Measurements from ENCODE around the gene CAPN15. TPM values are rescaled to one million over a fixed set of nuclear protein-coding genes. Genes with fewer than 3 reads are reported as not detected.

CAPN15 gene
- polyA plus RNA-seq, 1 experiment = 7.5 TPM

- H3K9me3 ChIP-seq (ENCODE audit: control insufficient read depth, insufficient read depth, low read length) = peaks cover 5% of the 10 kb centered on the region; the same call in 1 of the 2 replicates
- no peak overlapping the region for H3K4me3 ChIP-seq (ENCODE audit: low read depth, low read length)
- ChIA-PET CTCF (no interaction called here), POLR2A (no interaction called here)
- no peak overlapping the region for H3K27ac ChIP-seq (ENCODE audit: low read depth, low read length)
- DNase-seq (ENCODE audit: low read depth, low spot score) = no peak
- TF ChIP-seq CTCF (IDR thresholded peaks at IDR 0.05; ENCODE audit: low read depth, low read length) = no peak
- H3K27me3 ChIP-seq (ENCODE audit: control insufficient read depth, insufficient read depth, low read length) = no peaks in the 10 kb centered on the region
These were observed 19.5 kb upstream of the CAPN15 start for GRCh38 chr16:507996-508395.

DNA sequence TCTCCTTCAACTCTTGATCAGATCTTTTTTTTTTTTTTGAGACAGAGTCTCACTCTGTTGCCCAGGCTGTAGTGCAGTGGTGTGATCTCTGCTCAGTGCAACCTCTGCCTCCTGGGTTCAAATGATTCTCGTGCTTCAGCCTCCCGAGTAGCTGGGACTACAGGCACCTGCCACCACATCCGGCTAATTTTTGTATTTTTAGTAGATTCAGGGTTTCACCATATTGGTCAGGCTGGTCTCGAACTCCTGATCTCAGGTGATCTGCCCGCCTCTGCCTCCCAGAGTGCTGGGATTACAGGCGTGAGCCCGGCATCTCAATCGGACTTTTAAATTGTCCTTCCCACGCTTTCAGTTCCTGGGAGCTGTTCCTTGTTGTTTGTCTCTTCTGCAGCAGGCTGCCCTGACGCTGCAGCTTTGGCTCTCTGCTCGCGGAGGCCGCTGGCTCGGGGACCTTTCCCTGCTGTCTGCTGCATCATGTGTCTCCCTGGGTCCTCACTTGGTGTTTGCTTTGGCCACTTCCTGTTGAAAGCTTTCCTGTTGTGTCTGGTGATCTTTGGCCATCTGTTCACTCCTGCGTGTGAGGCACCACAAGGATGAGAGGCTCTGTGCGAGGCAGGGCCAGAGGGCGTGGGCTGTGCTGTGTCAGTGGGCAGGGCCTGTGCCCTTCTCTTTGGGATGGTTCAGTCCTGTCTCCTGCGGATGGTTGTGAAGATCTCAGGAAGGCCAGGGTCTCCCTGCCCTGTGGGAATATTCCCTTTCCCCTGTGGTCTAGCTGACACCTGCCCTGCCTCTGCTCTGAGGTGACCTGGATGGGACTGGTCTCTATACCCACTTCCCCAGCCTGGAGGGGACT is 18.4 kb upstream of the CAPN15 start:
- no peak for TF ChIP-seq CTCF (IDR thresholded peaks at IDR 0.05; ENCODE audit: low read depth, low read length)
- H3K27me3 ChIP-seq (ENCODE audit: control insufficient read depth, insufficient read depth, low read length) = no peaks in the 10 kb centered on the region
- H3K27ac ChIP-seq (ENCODE audit: low read depth, low read length) = no peak overlapping the region
- ChIA-PET CTCF (no interaction called here), POLR2A (interaction anchor here (0.7 kb wide), 1 partner anchor 61 kb away, joined by 4 read pairs; no protein-coding TSS in a partner anchor)
- no peak overlapping the region for H3K4me3 ChIP-seq (ENCODE audit: low read depth, low read length)
- no peak for DNase-seq (ENCODE audit: low read depth, low spot score)
- H3K9me3 ChIP-seq (ENCODE audit: control insufficient read depth, insufficient read depth, low read length) = peaks cover 5% of the 10 kb centered on the region; the same call in 1 of the 2 replicates

GRCh38 chr16:510066-510825 is 17.3 kb upstream of the CAPN15 start:
- no peak for TF ChIP-seq CTCF (IDR thresholded peaks at IDR 0.05; ENCODE audit: low read depth, low read length)
- Histone ChIP-seq H3K27ac (ENCODE audit: low read depth, low read length) (no peak overlapping the region), H3K4me3 (ENCODE audit: low read depth, low read length) (no peak overlapping the region), H3K27me3 (ENCODE audit: control insufficient read depth, insufficient read depth, low read length) (no peaks in the 10 kb centered on the region), H3K9me3 (ENCODE audit: control insufficient read depth, insufficient read depth, low read length) (peaks cover 5% of the 10 kb centered on the region; the same call in 1 of the 2 replicates)
- CTCF ChIA-PET = no interaction called here
- POLR2A ChIA-PET = interaction anchor here (0.7 kb wide), 1 partner anchor 60 kb away, joined by 4 read pairs; no protein-coding TSS in a partner anchor
- no peak for DNase-seq (ENCODE audit: low read depth, low spot score)

DNA sequence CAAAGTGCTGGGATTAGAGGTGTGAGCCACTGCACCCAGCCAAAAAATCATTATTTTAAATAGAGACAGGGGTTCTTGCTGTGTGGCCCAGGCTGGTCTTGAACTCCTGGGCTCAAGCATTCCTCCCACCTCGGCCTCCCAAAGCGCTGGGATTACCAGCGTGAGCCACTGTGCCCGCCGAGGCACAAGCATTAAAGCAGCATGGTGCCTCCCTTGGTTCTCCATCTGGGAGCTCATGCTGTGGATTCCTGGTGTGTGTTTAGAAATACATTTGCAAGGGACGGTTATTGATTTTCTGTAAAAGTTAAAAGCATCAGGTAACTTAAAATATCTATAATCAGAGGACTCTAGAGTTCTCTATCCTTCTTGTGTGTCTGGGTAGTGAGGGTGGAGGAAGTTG is 14.7 kb upstream of the CAPN15 start:
- Histone ChIP-seq H3K9me3 (ENCODE audit: control insufficient read depth, insufficient read depth, low read length) (peaks cover 5% of the 10 kb centered on the region; the same call in 1 of the 2 replicates), H3K27ac (ENCODE audit: low read depth, low read length) (no peak overlapping the region), H3K27me3 (ENCODE audit: control insufficient read depth, insufficient read depth, low read length) (no peaks in the 10 kb centered on the region), H3K4me3 (ENCODE audit: low read depth, low read length) (no peak overlapping the region)
- ChIA-PET CTCF (no interaction called here), POLR2A (no interaction called here)
- no peak for DNase-seq (ENCODE audit: low read depth, low spot score)
- no peak for TF ChIP-seq CTCF (IDR thresholded peaks at IDR 0.05; ENCODE audit: low read depth, low read length)

GRCh38 chr16:513950-514349 is 13.6 kb upstream of the CAPN15 start:
- no peak overlapping the region for H3K4me3 ChIP-seq (ENCODE audit: low read depth, low read length)
- CTCF ChIA-PET = no interaction called here
- DNase-seq (ENCODE audit: low read depth, low spot score) = no peak
- peaks cover 5% of the 10 kb centered on the region; the same call in 1 of the 2 replicates for H3K9me3 ChIP-seq (ENCODE audit: control insufficient read depth, insufficient read depth, low read length)
- H3K27me3 ChIP-seq (ENCODE audit: control insufficient read depth, insufficient read depth, low read length) = no peaks in the 10 kb centered on the region
- H3K27ac ChIP-seq (ENCODE audit: low read depth, low read length) = no peak overlapping the region
- TF ChIP-seq CTCF (IDR thresholded peaks at IDR 0.05; ENCODE audit: low read depth, low read length) = no peak
- POLR2A ChIA-PET = no interaction called here
